Activated CD8-positive, alpha-beta memory T cell treated with anti-CD3 and anti-CD28 coated beads, Interleukin-2, amount 50 U/mL, for 24 hours (primary cell): ENCODE measurements around the gene GAK.
"Not testable (repeated sequence)": the region's sequence is repeated elsewhere in the genome, so short reads cannot be mapped to it uniquely, and the experiment has no call there.

Experiments
- DNase-seq: peaks from one replicate; pipeline ENCODE4 v3.0.0-alpha.2; 2020; ENCODE audit errors: extremely low read depth

GAK gene

GRCh38 chr4:952881-953573 is 20.9 kb upstream of the GAK start:
- DNase-seq, result no peak

- DNase-seq, result no peak
These were observed 19.7 kb upstream of the GAK start for GRCh38 chr4:951594-952468.

- no peak for DNase-seq
These were observed 19.1 kb upstream of the GAK start for GRCh38 chr4:951186-951585.

GRCh38 chr4:950136-951020 is 18.3 kb upstream of the GAK start:
- no peak for DNase-seq

GRCh38 chr4:949656-950055 is 17.5 kb upstream of the GAK start:
- DNase-seq, result no peak

- no peak for DNase-seq
These were observed 16.8 kb upstream of the GAK start for GRCh38 chr4:948936-949300.

- DNase-seq, result no peak
These were observed 16.2 kb upstream of the GAK start for GRCh38 chr4:948101-948935.

- no peak for DNase-seq
These were observed 15.4 kb upstream of the GAK start for GRCh38 chr4:947491-947971.

- DNase-seq, result no peak
These were observed 14.7 kb upstream of the GAK start for GRCh38 chr4:946517-947471.

GRCh38 chr4:946103-946450 is 14.0 kb upstream of the GAK start:
- no peak for DNase-seq

GRCh38 chr4:945274-946102 is 13.4 kb upstream of the GAK start:
- DNase-seq, result no peak

GRCh38 chr4:939508-939907 is 7.4 kb upstream of the GAK start:
- not testable (repeated sequence) for DNase-seq

- DNase-seq, result no peak
These were observed 576 bp upstream of the GAK start for GRCh38 chr4:932713-933070.

- DNase-seq, result no peak
These were observed 739 bp downstream of the GAK start for GRCh38 chr4:931194-931959.

GRCh38 chr4:930827-931193 is 1.3 kb downstream of the GAK start:
- DNase-seq, result no peak

- no peak for DNase-seq
These were observed 2.0 kb downstream of the GAK start for GRCh38 chr4:930028-930551.

- DNase-seq, result no peak
These were observed 2.9 kb downstream of the GAK start for GRCh38 chr4:929096-929765.

GRCh38 chr4:927566-927965 is 4.5 kb downstream of the GAK start:
- DNase-seq, result not testable (repeated sequence)
